BJ (cell line): ENCODE results near the gene DIRAS3. TPM values are rescaled to one million over a fixed set of nuclear protein-coding genes. Genes with fewer than 3 reads are reported as not detected.
"Not testable (repeated sequence)": the region's sequence is repeated elsewhere in the genome, so short reads cannot be mapped to it uniquely, and the experiment has no call there.

Source experiments
- CTCF ChIA-PET: fragments of 350-600 bp; formaldehyde crosslinking; extraction: SDS; loops from one replicate; lab custom pipeline; 2021; ENCODE audit warnings: antibody characterized with exemption, inconsistent platforms; lab: Yijun Ruan, JAX
- POLR2A ChIA-PET: fragments of 300-600 bp; sonication (Branson Sonifier 250); formaldehyde crosslinking; extraction: SDS; loops from one replicate; lab custom pipeline; 2021; ENCODE audit warnings: antibody characterized with exemption; lab: Charles Lee
- DNase-seq: peaks from one replicate; pipeline ENCODE4 v3.0.0-alpha.2; 2011; ENCODE audit warnings: low read depth
- H3K27me3 ChIP-seq: 2 replicates; pipeline ENCODE4 v1.6.0; 2011; ENCODE audit warnings: low read length; ENCODE audit not compliant: control insufficient read depth, insufficient read depth
- H3K36me3 ChIP-seq: 2 replicates; pipeline ENCODE4 v1.5.1; 2011; ENCODE audit warnings: low read length; ENCODE audit not compliant: control insufficient read depth, insufficient read depth
- H3K4me3 ChIP-seq: 2 replicates; pipeline ENCODE4 v1.5.1; 2011; ENCODE audit warnings: low read depth, mild to moderate bottlenecking, control low read depth, low read length
- CTCF ChIP-seq: IDR thresholded peaks from 2 replicates; pipeline ENCODE4 v1.5.1; 2011; ENCODE audit warnings: low read depth, mild to moderate bottlenecking, control low read depth, inconsistent platforms, low read length, moderate library complexity; ENCODE audit not compliant: insufficient read depth
- polyA plus RNA-seq: library from polyadenylated mRNA; depleted of rRNA; stranded (reverse); fragments of >200 nt; gene quantifications from 2 replicates; pipeline ENCODE4 v1.2.3, GENCODE V29; 2011

The DIRAS3 gene
- polyA plus RNA-seq, 1 experiment, result 0.39 TPM

DNA sequence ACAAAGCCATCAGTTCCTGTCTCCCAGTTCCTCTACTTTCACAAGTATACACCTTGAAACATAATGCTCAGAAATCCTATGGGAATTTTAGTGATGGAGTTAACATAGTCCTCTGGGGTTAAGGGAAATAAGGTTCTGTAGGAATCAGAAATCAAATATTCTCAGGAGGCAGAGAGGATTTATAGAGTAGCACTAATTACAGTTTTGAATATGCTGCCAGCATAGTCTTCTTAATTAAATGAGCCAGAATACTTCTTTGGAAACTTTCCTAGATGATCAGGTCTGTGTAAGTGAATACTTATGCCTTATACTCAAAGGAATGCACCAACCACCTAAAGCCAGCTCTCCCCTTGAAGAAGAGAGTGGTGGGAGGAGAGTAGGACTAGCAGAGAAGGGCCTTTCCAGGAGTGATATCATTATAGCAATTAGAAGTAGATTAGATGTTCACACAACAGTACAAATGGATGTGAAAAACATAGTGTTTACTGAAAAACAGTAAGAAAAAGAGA lies 31.4 kb upstream of the DIRAS3 start:
- TF ChIP-seq CTCF, result no peak
- Histone ChIP-seq H3K27me3 (no peaks in the 10 kb centered on the region), H3K36me3 (no peaks in the 10 kb centered on the region), H3K4me3 (no peak overlapping the region)
- DNase-seq, result no peak
- POLR2A ChIA-PET, result no interaction called here
- CTCF ChIA-PET, result no interaction called here

DNA sequence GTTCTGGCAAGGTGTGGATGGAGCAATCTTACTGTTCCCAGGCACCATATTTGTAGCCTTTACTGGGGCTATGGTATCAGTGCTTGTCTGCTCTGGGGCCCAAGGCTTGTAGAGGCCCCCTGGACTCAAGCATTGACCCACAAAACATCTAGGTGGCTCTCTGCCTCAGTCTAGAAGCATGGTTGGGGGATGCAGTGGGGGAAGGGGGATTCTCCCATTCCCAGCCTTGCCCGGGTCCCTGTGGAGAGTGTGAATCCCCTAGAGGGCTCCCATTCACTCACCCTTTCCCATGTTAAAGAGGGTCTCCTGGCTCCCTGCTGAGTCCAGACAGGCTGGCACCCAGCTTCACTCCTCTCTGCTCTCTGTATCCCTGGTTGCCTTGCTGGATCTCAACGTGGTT lies 28.2 kb upstream of the DIRAS3 start:
- CTCF ChIA-PET, result no interaction called here

DNA sequence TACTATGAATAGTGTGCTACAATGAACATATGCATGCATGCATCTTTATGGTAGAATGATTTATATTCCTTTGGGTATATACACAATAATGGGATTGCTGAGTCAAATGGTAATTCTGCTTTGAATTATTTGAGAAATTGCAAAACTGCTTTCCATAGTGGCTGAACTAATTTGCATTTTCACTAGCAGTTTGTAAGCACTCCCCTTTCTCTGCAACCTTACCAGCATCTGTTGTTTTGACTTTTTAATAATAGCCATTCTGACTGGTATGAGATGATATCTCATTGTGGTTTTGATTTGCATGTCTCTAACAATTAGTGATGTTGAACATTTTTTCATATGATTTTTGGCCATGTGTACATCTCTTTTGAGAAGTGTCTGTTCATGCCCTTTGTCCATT lies 24.0 kb upstream of the DIRAS3 start:
- CTCF ChIA-PET, result interaction anchor here (0.5 kb wide), 1 partner anchor 387 kb away, joined by 3 read pairs; no protein-coding TSS in a partner anchor
- no peak overlapping the region for H3K4me3 ChIP-seq
- POLR2A ChIA-PET, result no interaction called here
- no peak for TF ChIP-seq CTCF
- H3K27me3 ChIP-seq, result no peaks in the 10 kb centered on the region
- DNase-seq, result no peak
- H3K36me3 ChIP-seq, result no peaks in the 10 kb centered on the region

More for the DNA sequence above, 28.2 kb upstream of the DIRAS3 start:
- H3K27me3 ChIP-seq, result no peaks in the 10 kb centered on the region
- POLR2A ChIA-PET, result no interaction called here
- H3K4me3 ChIP-seq, result no peak overlapping the region
- TF ChIP-seq CTCF, result no peak
- H3K36me3 ChIP-seq, result no peaks in the 10 kb centered on the region
- DNase-seq, result no peak

DNA sequence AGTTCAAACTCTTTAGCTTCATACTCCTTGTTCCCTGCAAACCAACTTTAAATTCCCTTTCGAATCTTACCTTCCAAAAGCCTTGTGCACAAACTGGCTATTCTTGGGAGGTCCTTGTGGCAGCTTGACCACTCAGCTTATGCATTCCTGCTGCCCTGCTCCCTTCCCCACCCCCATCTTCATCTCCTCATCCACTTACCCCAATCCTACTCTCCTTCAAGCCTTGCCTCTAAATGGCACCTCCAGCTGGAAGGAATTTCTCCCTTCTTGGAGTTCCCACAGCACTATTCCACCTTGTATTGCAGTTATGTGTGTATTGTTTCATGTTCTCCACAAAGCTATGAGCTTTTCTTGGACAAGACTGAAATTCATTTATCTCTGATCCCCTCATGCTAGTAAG lies 15.3 kb upstream of the DIRAS3 start:
- POLR2A ChIA-PET, result no interaction called here
- no peak for DNase-seq
- Histone ChIP-seq H3K27me3 (no peaks in the 10 kb centered on the region), H3K36me3 (no peaks in the 10 kb centered on the region), H3K4me3 (no peak overlapping the region)
- CTCF ChIA-PET, result interaction anchor here (1.4 kb wide), 1 partner anchor 11 kb away, joined by 5 read pairs; no protein-coding TSS in a partner anchor
- no peak for TF ChIP-seq CTCF

DNA sequence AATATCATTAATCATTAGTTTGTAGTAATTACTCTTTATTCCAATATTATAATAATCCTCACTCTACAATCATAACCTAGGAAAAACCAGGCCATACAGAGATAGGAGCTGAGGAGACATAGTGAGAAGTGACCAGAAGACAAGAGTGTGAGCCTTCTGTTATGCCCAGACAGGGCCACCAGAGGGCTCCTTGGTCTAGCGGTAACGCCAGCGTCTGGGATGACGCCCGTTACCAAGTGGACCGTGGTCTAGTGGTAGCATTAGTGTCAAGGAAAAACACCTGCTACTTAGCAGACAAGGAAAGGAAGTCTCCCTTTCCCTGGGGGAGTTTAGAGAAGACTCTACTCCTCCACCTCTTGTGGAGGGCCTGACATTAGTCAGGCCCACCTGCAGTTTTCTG lies 7.6 kb upstream of the DIRAS3 start:
- H3K36me3 ChIP-seq, POLR2A ChIA-PET, DNase-seq, CTCF ChIA-PET, H3K27me3 ChIP-seq, H3K4me3 ChIP-seq: not testable (repeated sequence)

DNA sequence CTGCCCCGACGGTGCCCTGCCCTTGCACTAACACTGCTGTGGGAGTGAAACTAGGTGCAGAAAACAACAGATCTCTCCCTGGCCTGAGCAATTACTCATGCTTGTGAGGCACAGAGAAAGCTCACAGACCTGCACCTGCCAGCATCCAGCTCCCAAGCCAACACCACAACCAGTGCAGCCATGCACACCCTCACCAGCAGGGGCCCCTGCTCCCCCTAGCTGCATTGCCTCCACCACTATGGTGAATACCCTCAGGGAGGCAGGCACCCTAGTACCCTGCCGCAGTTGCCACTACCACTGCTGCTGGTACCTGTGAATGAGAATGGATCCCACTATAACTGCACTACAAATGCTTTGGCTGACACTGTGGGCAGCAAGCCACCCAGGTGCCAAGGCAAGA lies 7.1 kb upstream of the DIRAS3 start:
- Histone ChIP-seq H3K4me3 (no peak overlapping the region), H3K36me3 (no peaks in the 10 kb centered on the region), H3K27me3 (no peaks in the 10 kb centered on the region)
- POLR2A ChIA-PET, result no interaction called here
- no peak for DNase-seq
- CTCF ChIA-PET, result no interaction called here
- no peak for TF ChIP-seq CTCF
